Muscle layer of colon (tissue), 2 donors: ENCODE measurements around the gene RNF115.

ENCODE experiments used
- H3K27ac ChIP-seq: one replicate; pipeline ENCODE4 v1.7.0; 2013; ENCODE audit warnings: low read depth, mild to moderate bottlenecking, low read length, moderate library complexity
- H3K27me3 ChIP-seq, 2 donors: one replicate each; pipeline ENCODE4 v1.7.0; 2013; ENCODE audit warnings: low read length in 2 of 2, mild to moderate bottlenecking in 2 of 2; ENCODE audit not compliant: insufficient read depth in 2 of 2, control insufficient read depth in 1 of 2
- H3K36me3 ChIP-seq: one replicate; pipeline ENCODE4 v1.7.0; 2013; ENCODE audit warnings: mild to moderate bottlenecking, low read length; ENCODE audit not compliant: insufficient read depth
- H3K4me1 ChIP-seq: one replicate; pipeline ENCODE4 v1.7.0; 2013; ENCODE audit warnings: mild to moderate bottlenecking, low read length; ENCODE audit not compliant: insufficient read depth
- H3K4me3 ChIP-seq, 2 donors: one replicate each; pipeline ENCODE4 v1.7.0; 2013; ENCODE audit warnings: low read length in 2 of 2, low read depth in 1 of 2, mild to moderate bottlenecking in 1 of 2, moderate library complexity in 1 of 2
- H3K9ac ChIP-seq: one replicate; pipeline ENCODE4 v1.7.0; 2013; ENCODE audit warnings: low read length
- H3K9me3 ChIP-seq: one replicate; pipeline ENCODE4 v1.7.0; 2013; ENCODE audit warnings: mild to moderate bottlenecking, low read length
- donor health status: abdominal sarcoma.
- donor health status: Adenocarcinoma of cecum.

The RNF115 gene

DNA sequence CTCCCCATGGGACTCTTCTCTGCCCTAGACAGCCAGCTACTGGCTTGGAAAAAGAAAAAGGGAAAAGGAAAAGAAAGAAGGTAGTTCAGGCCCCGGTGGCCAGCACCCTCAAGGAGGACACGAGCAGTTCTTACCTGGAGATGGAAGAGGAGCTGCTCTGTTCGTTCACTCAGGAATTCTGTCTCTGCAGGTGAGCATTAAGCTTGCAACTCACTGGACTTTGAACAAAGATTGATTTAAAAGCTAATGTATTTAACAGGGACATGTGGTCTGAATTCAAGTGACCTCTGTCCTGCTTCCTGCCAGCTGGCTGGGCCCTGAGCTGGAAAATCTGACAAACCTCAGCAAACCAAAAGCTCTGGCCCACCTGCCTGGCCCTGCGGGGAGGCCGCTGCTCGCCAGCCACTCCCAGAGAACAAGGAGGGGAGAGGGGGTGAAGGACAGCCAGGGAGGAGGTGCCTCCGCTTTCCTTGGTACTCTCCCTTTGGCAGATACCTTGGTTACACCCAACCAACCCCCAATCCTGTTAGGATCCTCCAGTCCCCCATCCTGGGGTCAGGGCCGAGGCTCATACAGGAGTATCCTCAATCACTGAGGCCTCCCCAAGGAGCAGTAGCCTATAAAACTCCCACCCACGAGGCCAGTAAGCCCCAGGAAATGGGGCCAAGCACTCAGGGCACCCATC lies 116.6 kb downstream of the RNF115 start, which contains the start of gene PDZK1:
Gene PDZK1 (minus strand): TSS at position 186 of the 685 bp plus-strand sequence. CDS start 19,347 bp downstream, outside the sequence.
- Histone ChIP-seq H3K9ac (no peak within 1 kb of the TSS), H3K4me3 (no peak within 1 kb of the TSS)

DNA sequence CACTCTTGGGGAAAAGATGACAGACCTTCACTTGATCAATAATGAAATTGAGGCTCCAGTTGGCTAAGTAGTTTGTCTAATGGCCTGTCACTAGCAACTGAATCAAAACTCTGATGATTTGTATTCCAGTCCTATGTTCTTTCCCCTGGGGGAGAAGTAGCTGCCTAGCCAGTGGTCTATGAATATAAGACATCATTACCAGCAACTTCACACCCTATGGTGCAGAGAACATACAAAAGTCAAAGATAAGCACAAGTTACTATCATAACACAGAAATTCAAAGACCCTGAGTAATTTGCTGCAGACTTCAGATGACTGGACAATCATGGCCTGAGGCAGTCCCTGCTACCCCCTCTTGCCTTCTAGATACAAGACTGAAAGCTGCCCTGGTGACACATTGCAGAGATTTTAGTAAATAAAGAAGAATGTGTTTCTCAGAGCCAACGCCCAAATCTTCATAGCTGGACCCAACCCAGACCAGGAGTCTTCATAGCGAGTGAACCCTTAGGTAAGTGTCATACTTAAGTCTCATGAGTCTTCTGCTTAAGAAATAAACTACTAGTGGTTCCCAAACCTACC lies 117.7 kb downstream of the RNF115 start:
- H3K27ac ChIP-seq: no peak overlapping the region
- no peaks in the 10 kb centered on the region for H3K9me3 ChIP-seq
- H3K36me3 ChIP-seq: no peaks in the 10 kb centered on the region
- no peak overlapping the region for H3K9ac ChIP-seq
- no peaks in the 10 kb centered on the region for H3K27me3 ChIP-seq
- H3K4me1 ChIP-seq: no peaks in the 10 kb centered on the region
- H3K4me3 ChIP-seq: no peak overlapping the region

More for the DNA sequence above, 116.6 kb downstream of the RNF115 start, which contains the start of gene PDZK1:
- H3K36me3 ChIP-seq: no peaks in the 10 kb centered on the region
- H3K9me3 ChIP-seq: no peaks in the 10 kb centered on the region
- no peaks in the 10 kb centered on the region for H3K4me1 ChIP-seq
- H3K27me3 ChIP-seq: no peaks in the 10 kb centered on the region
- H3K27ac ChIP-seq: no peak within 1 kb of the TSS

DNA sequence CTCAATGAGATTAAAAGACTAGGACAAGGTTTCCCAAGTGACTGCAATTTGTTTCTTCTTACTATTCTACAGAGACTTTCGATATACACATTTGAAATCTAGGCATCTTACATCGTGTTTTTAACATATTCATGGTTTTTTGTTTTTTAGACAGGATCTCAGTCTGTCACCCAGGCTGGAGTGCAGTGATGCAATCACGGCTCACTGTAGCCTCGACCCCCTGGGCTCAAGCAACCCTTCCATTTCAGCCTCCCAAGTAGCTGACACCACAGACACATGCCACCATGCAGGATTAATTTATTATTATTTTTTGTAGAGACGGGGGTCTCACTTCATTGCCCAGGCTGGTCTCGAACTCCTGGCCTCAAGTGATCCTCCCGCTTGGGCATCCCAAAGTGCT lies 118.3 kb downstream of the RNF115 start:
- H3K36me3 ChIP-seq: no peaks in the 10 kb centered on the region
- no peaks in the 10 kb centered on the region for H3K27me3 ChIP-seq
- H3K9ac ChIP-seq: no peak overlapping the region
- no peak overlapping the region for H3K27ac ChIP-seq
- H3K9me3 ChIP-seq: no peaks in the 10 kb centered on the region
- no peaks in the 10 kb centered on the region for H3K4me1 ChIP-seq
- no peak overlapping the region for H3K4me3 ChIP-seq

DNA sequence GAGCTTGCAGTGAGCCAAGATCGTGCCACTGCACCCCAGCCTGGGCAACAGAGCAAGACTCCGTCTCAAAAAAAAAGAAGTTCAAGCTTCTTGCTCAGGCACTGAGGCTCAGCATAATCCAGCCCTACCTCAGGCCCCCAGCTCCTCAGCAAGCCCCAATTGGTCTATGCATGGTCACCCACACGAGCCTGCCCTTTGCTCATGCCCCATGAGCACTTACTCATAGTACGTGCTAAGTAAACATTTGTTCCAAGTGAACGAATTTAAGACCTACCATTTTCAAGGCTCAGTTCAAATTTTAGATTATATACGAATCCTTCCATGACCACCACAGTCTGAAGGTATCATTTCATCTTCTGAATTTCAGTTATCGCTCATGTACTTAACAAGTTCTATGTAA lies 121.1 kb downstream of the RNF115 start:
- no peaks in the 10 kb centered on the region for H3K4me1 ChIP-seq
- no peaks in the 10 kb centered on the region for H3K36me3 ChIP-seq
- H3K27me3 ChIP-seq: no peaks in the 10 kb centered on the region
- H3K9me3 ChIP-seq: no peaks in the 10 kb centered on the region
- no peak overlapping the region for H3K9ac ChIP-seq
- H3K27ac ChIP-seq: no peak overlapping the region
- no peak overlapping the region for H3K4me3 ChIP-seq

DNA sequence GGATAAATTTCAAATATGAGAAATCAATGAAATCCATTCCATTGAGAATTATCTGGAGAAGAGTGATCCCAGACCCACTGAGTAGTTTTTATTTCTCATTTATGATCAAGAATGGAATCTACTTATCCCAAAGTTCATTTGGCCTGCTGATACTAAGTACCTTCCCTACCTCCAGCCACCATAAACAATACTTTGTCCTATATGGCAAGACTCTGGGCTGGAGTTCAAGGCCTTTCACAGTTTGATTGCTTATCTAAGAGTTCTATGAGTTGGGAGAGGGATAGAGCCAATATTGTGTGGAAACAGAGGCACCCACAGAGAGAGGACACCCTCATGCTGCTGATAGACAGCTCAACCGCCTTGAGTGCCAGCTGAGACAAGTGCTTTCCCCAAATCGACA lies 121.8 kb downstream of the RNF115 start:
- no peak overlapping the region for H3K9ac ChIP-seq
- H3K27ac ChIP-seq: no peak overlapping the region
- no peaks in the 10 kb centered on the region for H3K27me3 ChIP-seq
- H3K4me1 ChIP-seq: no peaks in the 10 kb centered on the region
- H3K4me3 ChIP-seq: no peak overlapping the region
- no peaks in the 10 kb centered on the region for H3K36me3 ChIP-seq
- no peaks in the 10 kb centered on the region for H3K9me3 ChIP-seq

DNA sequence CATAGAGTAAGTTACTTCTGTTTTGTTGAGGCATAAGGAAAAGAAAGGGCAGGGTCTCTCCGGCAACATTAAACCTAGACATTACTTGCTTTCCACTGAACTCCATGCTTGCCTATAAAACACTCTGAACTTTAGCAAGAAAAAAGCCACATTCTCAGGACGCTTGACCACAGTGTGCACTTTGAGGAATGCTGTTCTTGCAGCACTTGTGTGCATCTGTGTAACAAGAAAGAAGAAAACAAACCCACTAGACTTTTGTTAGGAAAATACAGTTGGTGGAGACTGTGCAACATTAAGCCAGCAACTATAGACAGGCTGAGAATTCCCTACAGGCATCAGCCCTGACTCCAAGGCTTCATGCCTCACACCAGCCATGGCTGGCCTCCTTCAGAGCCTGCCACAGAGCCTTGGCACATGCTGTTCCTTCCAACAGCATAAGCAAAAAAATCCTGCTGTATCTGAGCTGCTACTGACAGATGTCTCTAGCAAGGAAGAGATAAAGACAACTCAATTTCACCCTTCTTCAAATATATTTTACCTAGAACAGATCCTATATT lies 122.5 kb downstream of the RNF115 start:
- Histone ChIP-seq H3K9me3 (no peaks in the 10 kb centered on the region), H3K36me3 (no peaks in the 10 kb centered on the region), H3K4me1 (no peaks in the 10 kb centered on the region), H3K27me3 (no peaks in the 10 kb centered on the region), H3K9ac (no peak overlapping the region), H3K4me3 (no peak overlapping the region), H3K27ac (no peak overlapping the region)

DNA sequence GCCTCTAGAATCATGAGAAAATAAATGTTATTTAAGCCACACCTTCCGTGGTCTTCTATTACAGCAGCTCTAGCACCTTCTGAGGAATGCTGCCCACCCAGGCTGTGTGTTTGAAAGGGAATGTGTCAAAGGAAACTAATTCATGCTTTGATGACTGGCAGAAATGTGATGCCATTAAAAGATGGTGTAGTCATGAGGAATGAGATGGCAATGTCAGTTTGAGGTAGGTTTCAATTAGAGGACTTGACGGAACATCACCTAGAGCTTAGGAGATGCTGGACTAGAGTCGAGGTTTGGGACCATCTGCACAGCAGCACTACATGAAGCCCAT lies 127.3 kb downstream of the RNF115 start:
- no peak overlapping the region for H3K4me3 ChIP-seq
- no peaks in the 10 kb centered on the region for H3K4me1 ChIP-seq
- no peaks in the 10 kb centered on the region for H3K36me3 ChIP-seq
- H3K27me3 ChIP-seq: no peaks in the 10 kb centered on the region
- H3K27ac ChIP-seq: no peak overlapping the region
- H3K9me3 ChIP-seq: no peaks in the 10 kb centered on the region
- H3K9ac ChIP-seq: no peak overlapping the region

DNA sequence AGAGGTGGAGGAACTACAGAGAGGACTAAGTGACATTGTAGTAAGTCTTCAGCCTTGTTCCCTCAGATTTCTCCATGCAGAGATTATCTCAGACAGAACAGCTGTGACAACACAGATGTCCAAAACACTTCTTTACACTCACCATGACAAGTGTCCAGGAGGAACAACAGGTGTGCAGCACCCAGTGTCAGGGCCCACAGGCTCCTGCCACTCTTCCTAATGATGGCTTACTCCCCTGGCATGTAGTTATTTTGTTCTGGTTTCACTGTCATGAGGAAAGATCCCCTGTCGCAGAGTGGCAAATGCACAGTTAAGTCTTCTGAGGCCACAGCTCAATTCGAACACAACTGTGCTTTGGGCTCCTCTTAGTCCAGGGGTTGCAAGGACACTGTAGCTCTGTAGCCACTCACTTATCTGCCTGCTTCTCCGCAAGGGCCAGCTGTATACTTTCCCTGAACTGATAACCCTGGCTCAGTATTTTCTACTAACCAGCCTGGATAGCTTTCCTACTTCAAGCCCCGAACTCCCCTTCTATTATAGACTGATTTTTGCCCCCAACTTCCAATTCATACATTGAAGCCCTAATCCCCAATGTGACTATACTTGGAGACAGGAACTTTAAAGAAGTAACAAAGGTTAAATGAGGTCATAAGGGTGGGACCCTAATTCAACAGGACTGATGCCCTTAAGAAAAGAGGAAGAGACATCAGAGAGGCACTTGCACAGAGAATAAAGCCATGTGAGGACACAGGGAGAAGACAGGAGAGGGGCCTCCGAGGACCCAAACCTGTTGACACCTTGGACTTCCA lies 127.9 kb downstream of the RNF115 start:
- Histone ChIP-seq H3K4me1 (no peaks in the 10 kb centered on the region), H3K9me3 (no peaks in the 10 kb centered on the region), H3K9ac (no peak overlapping the region), H3K27me3 (no peaks in the 10 kb centered on the region), H3K27ac (no peak overlapping the region), H3K36me3 (no peaks in the 10 kb centered on the region), H3K4me3 (no peak overlapping the region)

DNA sequence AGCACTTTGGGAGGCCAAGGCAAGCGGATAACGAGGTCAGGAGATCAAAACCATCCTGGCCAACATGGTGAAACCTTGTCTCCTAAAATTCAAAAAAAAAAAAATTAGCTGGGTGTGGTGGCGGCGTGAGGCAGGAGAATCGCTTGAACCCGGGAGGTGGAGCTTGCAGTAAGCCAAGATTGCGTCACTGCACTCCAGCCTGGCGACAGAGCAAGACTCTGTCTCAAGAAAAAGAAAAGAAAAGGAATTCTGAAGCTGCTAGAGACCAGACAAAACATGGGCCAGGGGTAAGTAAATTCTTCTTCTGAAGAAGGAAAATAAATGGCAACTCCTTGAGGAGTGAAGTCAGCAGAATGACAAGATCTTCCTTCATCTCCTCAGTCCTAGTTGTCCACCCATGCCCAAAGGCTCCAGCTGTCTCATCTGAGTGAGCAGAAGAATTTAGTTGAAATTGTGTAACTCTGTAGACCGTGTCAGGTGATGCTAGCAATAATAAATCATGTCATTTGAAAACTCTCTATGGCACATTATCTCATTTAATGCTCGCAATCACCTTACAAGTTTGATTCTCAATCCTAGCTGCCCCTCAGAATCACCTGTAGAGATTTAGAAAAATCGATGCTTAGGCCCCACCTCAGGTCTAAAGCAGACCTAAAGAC lies 131.0 kb downstream of the RNF115 start:
- Histone ChIP-seq H3K9ac (no peak overlapping the region), H3K4me3 (no peak overlapping the region), H3K9me3 (no peaks in the 10 kb centered on the region), H3K4me1 (peaks cover 6% of the 10 kb centered on the region), H3K36me3 (no peaks in the 10 kb centered on the region), H3K27ac (no peak overlapping the region), H3K27me3 (no peaks in the 10 kb centered on the region)

DNA sequence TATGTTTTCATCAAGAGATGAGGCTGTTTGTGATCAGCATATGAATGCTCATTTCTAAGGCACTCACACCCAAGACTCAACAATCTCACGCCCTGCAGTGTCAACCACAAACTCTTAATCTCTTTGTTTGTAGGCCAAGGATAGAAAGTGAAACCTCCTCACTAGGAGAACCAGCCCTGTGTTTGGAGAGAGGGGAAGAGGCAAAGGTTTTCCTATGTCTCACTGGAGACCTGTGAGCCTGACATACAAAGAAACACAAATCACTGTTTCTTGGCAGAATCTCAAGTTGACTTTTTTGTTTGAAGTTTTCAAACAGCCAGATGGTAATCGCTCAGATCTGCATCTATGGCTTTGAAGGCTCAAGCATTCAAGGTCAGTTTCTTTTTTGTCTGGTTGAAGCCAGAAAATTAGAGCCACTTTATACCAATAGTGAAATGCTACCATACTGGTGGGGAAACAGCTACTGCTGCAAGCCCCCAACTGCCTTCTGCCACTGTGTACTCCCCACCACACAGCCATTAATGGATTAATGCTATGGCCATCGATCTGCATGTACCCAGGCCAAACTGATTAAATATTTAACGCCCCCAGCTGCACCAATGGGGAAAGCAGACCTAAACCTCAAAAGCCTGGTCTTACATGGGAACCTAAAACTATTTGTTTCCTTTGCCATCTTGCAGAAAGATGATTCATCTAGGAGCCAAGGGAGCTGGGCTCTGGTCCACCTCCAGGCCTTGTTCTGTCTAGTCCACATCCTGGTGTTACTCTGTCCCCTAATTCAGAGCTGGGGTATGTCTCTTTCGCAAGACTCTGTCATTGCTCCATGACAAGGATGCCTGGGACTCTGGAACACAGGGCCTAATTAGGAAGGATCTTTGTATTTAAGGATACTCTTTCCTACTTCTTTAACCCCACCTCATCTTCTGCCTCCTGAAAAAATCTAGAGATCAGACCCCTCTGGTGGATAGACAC lies 133.0 kb downstream of the RNF115 start:
- Histone ChIP-seq H3K27ac (no peak overlapping the region), H3K27me3 (no peaks in the 10 kb centered on the region), H3K4me1 (peaks cover 6% of the 10 kb centered on the region), H3K9me3 (no peaks in the 10 kb centered on the region), H3K9ac (no peak overlapping the region), H3K36me3 (no peaks in the 10 kb centered on the region), H3K4me3 (no peak overlapping the region)
